ENCODE data around the gene AUTS2. TPM values are rescaled to one million over a fixed set of nuclear protein-coding genes. Genes with fewer than 3 reads are reported as not detected.

Gene AUTS2
- total and polyA plus RNA-seq, 2 experiments from 2014 or later, result 32.0 to 91.0 TPM

- TF ChIP-seq REST (IDR thresholded peaks at IDR 0.05; ENCODE audit: unreplicated experiment), result no peak
Measured at GRCh38 chr7:69837387-69838068, 239.3 kb downstream of the AUTS2 start (continued).

GRCh38 chr7:69839782-69840181 is 241.5 kb downstream of the AUTS2 start:
- Histone ChIP-seq H3K9me2 (ENCODE audit: insufficient read depth) (no peaks in the 10 kb centered on the region; the same call in 1 of the 2 replicates), H3K4me2 (no peak overlapping the region; the same call in 1 of the 2 replicates), H3K79me2 (replicated peaks; ENCODE audit: insufficient read depth) (no peaks in the 10 kb centered on the region), H2AFZ (no peak overlapping the region), H3K4me3 (no peak overlapping the region), H3K36me3 (ENCODE audit: insufficient read depth) (no peaks in the 10 kb centered on the region), H3K4me1 (ENCODE audit: insufficient read depth) (peaks cover 57% of the 10 kb centered on the region), H3F3A (replicated peaks; ENCODE audit: low read depth) (no peaks in the 10 kb centered on the region), H3K27ac (ENCODE audit: low read depth) (no peak overlapping the region), H4K20me1 (replicated peaks; ENCODE audit: insufficient read depth) (no peaks in the 10 kb centered on the region), H3K27me3 (ENCODE audit: insufficient read depth) (no peaks in the 10 kb centered on the region)
- Mint-ChIP-seq H3K4me1 (peaks cover 57% of the 10 kb centered on the region), H3K36me3 (ENCODE audit: low read depth) (no peaks in the 10 kb centered on the region), H3K27me3 (ENCODE audit: insufficient read depth, low read depth, poor library complexity) (peaks cover 3% of the 10 kb centered on the region), H3K27ac (no peak overlapping the region; the same call in 1 of the 2 replicates), H3K9me3 (no peaks in the 10 kb centered on the region), H3K4me3 (no peak overlapping the region; the same call in 2 of the 3 replicates)
- ATAC-seq, result no peak
- no peak for DNase-seq (ENCODE audit: low spot score)
- TF ChIP-seq ZNF114 (CRISPR knock-in tag; IDR thresholded peaks at IDR 0.05) (no peak), POLR2AphosphoS5 (IDR thresholded peaks at IDR 0.05; ENCODE audit: low read depth) (no peak), CTCF (conservative IDR thresholded peaks at IDR 0.05; ENCODE audit: low read depth in 2 of 2) (no peak), NANOG (IDR thresholded peaks at IDR 0.05; ENCODE audit: borderline replicate concordance) (no peak), REST (IDR thresholded peaks at IDR 0.05; ENCODE audit: unreplicated experiment) (no peak), ZNF462 (CRISPR knock-in tag; IDR thresholded peaks at IDR 0.05) (no peak), JUNB (IDR thresholded peaks at IDR 0.05; ENCODE audit: unreplicated experiment) (no peak), EZH2 (IDR thresholded peaks at IDR 0.05; ENCODE audit: low read depth, unreplicated experiment) (no peak)

All from GM23338 (cell line).